SKM-1 treated with dmso at 0.1 percent for 144 hours (cell line): ENCODE data around the gene CASP8.

Experiments used
- DNase-seq: peaks from one replicate; lab custom pipeline; 2025; ENCODE audit not compliant: unreplicated experiment; lab: John Stamatoyannopoulos, UW

CASP8 gene

GRCh38 chr2:201322772-201323171, 62.4 kb downstream of the CASP8 start:
- no peak for DNase-seq

DNA sequence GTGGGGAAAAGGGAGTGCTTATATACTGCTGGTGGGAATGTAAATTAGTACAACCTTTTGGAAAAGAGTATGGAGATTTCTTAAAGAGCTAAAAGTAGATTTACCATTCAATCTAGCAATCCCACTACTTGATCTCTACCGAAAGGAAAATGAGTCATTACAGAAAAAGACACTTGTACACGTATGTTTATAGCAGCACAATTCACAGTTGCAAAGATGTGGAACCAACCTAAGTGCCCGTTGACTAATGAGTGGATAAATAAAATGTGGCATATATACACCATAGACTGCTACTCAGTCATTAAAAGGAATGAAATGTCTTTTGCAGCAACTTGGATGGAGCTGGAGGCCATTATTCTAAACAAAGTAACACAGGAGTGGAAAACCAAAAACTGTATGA, 67.3 kb downstream of the CASP8 start:
- no peak for DNase-seq

DNA sequence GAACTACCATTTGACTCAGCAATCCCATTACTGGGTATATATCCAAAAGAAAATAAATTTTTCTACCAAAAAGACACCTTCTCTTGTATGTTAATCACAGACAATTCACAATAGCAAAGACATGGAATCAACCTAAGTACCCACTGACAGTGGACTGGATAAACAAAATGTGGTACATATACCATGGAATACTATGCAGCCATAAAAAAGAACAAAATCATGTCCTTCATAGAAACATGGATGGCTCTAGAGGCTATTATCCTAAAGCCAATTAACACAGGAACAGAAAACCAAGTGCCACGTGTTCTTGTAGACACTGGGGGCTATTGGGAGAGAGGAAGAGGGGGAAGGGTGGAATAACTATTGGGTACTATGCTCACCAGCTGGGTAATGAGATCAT, 69.1 kb downstream of the CASP8 start:
- DNase-seq = no peak
